Spleen (tissue), 11 donors: ENCODE measurements around the gene SLC4A9. TPM values are rescaled to one million over a fixed set of nuclear protein-coding genes. Genes with fewer than 3 reads are reported as not detected.

Source experiments
- DNase-seq: peaks from one replicate; pipeline ENCODE4 v3.0.0-alpha.2; 2020
- H3K27ac ChIP-seq, 8 donors: fragments of 200-600 bp; sonication (generic) in 7 of 8; 1 replicate in 4 of 8; 2 replicates in 4 of 8; pipeline versions ENCODE4 v1.5.0 to v1.8.0; 2016 to 2021; ENCODE audit warnings: inconsistent platforms in 4 of 8, mild to moderate bottlenecking in 4 of 8, moderate library complexity in 1 of 8
- H3K27me3 ChIP-seq, 7 donors: fragments of 200-600 bp; sonication (generic) in 6 of 7; replicated peaks in 1 of 7; 1 replicate in 4 of 7; 2 replicates in 3 of 7; pipeline versions ENCODE4 v1.5.0 to v1.8.0; 2016 to 2021; ENCODE audit warnings: inconsistent platforms in 3 of 7, mild to moderate bottlenecking in 1 of 7
- H3K36me3 ChIP-seq, 6 donors: fragments of 200-600 bp; sonication (generic) in 5 of 6; 1 replicate in 4 of 6; 2 replicates in 2 of 6; pipeline versions ENCODE4 v1.5.0 to v1.8.0; 2016 to 2021; ENCODE audit warnings: inconsistent platforms in 2 of 6
- H3K4me1 ChIP-seq, 6 donors: fragments of 200-600 bp; sonication (generic) in 5 of 6; 1 replicate in 3 of 6; 2 replicates in 3 of 6; pipeline versions ENCODE4 v1.5.0 to v1.8.0; 2016 to 2021; ENCODE audit warnings: inconsistent platforms in 3 of 6
- H3K4me3 ChIP-seq, 8 donors: fragments of 200-600 bp; sonication (generic) in 7 of 8; 1 replicate in 4 of 8; 2 replicates in 4 of 8; pipeline versions ENCODE4 v1.5.0 to v1.8.0; 2016 to 2021; ENCODE audit warnings: inconsistent platforms in 4 of 8, mild to moderate bottlenecking in 4 of 8, moderate library complexity in 2 of 8
- H3K9me3 ChIP-seq, 8 donors: fragments of 200-600 bp; sonication (generic) in 7 of 8; 1 replicate in 4 of 8; 2 replicates in 4 of 8; pipeline versions ENCODE4 v1.5.0 to v1.8.0; 2016 to 2021; ENCODE audit warnings: inconsistent platforms in 4 of 8
- POLR2A ChIP-seq, 3 donors: fragments of 450-650 bp; IDR thresholded peaks; one replicate each; pipeline ENCODE4 v1.5.1; 2017; ENCODE audit warnings: antibody characterized with exemption in 3 of 3, mild to moderate bottlenecking in 1 of 3
- POLR2AphosphoS5 ChIP-seq, 3 donors: sonication (generic); formaldehyde crosslinking; IDR thresholded peaks; one replicate each; pipeline ENCODE4 v1.5.1; 2017; ENCODE audit warnings: antibody characterized with exemption in 3 of 3
- WGBS, 5 donors: extraction: QIAGEN DNeasy Blood & Tissue Kit in 3 of 5; methylation state at CpG; one replicate each; pipeline versions ENCODE4 v1.1.5 to v1.1.7; 2013 to 2018; 5-methylcytosine and 5-hydroxymethylcytosine counted together
- intact Hi-C: fragments of 100-400 bp; cut with DNase I; formaldehyde crosslinking; loops from one replicate; pipeline ENCODE4 v1.15.0; 2023; ENCODE audit warnings: low total_unique reads
- polyA plus RNA-seq, 3 donors: library from polyadenylated mRNA; stranded (reverse); fragments of 200-250 nt; gene quantifications; one replicate each; pipeline ENCODE4 v1.2.1, GENCODE V29; 2013
- total RNA-seq, 7 donors: library from RNA; depleted of rRNA in 3 of 7; stranded (reverse); fragments of >200 nt in 3 of 7; fragmentation: NEBNext Ultra II Directional in 4 of 7; extraction: Animal tissue kit (Norgen Biotek cat#: 25700) in 4 of 7; gene quantifications; one replicate each; pipeline versions ENCODE4 v1.1.0 to v1.2.1, GENCODE V29; 2016 to 2021
- TF ChIP-seq, protein P1 (sequence below), 11 experiments: fragments of 200-600 bp in 7 of 11; fragments of 450-650 bp in 4 of 11; sonication (generic) in 4 of 11; IDR thresholded peaks in 8 of 11; conservative IDR thresholded peaks in 3 of 11; 1 replicate in 7 of 11; 2 replicates in 4 of 11; pipeline versions ENCODE4 v1.4.0 to v1.8.0; 2016 to 2021; ENCODE audit warnings: antibody characterized with exemption in 11 of 11, inconsistent platforms in 4 of 11, mild to moderate bottlenecking in 1 of 11
- donor health status: healthy with polysubstance abuse.
- donor health status: DM: no; HTN: no; CAD: no; lungs with moderate emphysema.
- donor health status: DM: no; HTN: no; CAD: no.
- donor health status: Bipolar disorder and iron deficiency.
- donor health status: healthy.
- donor health status: DM: no; HTN: no; CAD: no.
- donor health status: DM: yes; HTN: yes; CAD: no.

Gene SLC4A9
- total and polyA plus RNA-seq, 10 donors: 0.03 to 0.54 (median 0.10) TPM; not detected in 3

DNA sequence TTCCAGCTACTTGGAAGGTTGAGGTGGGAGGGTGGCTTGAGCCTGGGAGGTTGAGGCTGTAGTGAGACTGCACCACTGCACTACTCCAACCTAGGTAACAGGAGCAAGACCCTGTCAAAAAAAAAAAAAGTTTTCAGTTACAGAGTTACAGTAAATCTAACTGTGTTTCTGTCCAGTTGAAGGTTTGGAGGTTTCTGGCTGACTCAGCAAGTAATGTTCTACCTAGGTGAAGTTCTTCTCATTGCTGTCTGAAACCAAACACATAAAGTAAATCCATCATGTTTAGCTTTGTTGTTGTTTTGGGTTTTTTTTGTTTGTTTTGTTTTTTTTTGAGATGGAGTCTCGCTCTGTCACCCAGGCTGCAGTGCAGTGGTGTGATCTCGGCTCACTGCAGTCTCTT lies 33.7 kb downstream of the SLC4A9 start:
- Histone ChIP-seq H3K27me3 (no peaks in the 10 kb centered on the region), H3K27ac (no peak overlapping the region), H3K4me1 (no peaks in the 10 kb centered on the region), H3K9me3 (no peaks in the 10 kb centered on the region), H3K36me3 (peaks cover 0 to 15% (median 3%) of the 10 kb centered on the region in 6 donors), H3K4me3 (no peak overlapping the region)
- no peak for TF ChIP-seq POLR2A (IDR thresholded peaks at IDR 0.05)
- TF ChIP-seq, protein P1, sequence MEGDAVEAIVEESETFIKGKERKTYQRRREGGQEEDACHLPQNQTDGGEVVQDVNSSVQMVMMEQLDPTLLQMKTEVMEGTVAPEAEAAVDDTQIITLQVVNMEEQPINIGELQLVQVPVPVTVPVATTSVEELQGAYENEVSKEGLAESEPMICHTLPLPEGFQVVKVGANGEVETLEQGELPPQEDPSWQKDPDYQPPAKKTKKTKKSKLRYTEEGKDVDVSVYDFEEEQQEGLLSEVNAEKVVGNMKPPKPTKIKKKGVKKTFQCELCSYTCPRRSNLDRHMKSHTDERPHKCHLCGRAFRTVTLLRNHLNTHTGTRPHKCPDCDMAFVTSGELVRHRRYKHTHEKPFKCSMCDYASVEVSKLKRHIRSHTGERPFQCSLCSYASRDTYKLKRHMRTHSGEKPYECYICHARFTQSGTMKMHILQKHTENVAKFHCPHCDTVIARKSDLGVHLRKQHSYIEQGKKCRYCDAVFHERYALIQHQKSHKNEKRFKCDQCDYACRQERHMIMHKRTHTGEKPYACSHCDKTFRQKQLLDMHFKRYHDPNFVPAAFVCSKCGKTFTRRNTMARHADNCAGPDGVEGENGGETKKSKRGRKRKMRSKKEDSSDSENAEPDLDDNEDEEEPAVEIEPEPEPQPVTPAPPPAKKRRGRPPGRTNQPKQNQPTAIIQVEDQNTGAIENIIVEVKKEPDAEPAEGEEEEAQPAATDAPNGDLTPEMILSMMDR (IDR thresholded peaks at IDR 0.05 in 8 of 11, conservative IDR thresholded peaks at IDR 0.05 in 3 of 11): no peak
- TF ChIP-seq POLR2AphosphoS5 (IDR thresholded peaks at IDR 0.05): no peak
- intact Hi-C loops: no loop called here
- DNase-seq: no peak
- WGBS, 5 donors: 93 to 100% (median 98%) methylated on average over 2 of the region's 2 CpGs

DNA sequence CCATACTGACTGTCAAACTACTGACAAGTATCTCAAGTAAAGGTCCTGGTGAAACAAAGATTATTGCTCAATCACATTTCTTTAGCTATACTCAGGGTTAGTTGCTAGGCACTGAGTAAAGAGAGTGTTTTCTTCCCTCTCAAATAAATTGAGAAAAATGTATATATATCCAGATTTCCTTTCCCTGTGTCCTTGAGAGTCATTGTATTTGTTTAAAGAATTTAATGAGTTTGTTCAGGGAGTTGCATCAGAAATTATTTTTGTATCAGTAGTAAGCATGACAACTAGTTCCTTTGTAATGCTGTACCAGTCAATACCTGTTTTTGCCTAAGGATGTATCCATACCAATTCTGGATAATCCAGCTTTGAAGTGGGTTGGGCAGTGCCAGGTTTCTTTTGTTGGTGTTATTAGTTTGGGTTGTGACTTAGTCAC lies 38.4 kb downstream of the SLC4A9 start:
- H3K36me3 ChIP-seq: peaks cover 0 to 4% (median 0%) of the 10 kb centered on the region in 6 donors
- no peak overlapping the region for H3K4me3 ChIP-seq
- H3K9me3 ChIP-seq: no peaks in the 10 kb centered on the region
- no peaks in the 10 kb centered on the region for H3K27me3 ChIP-seq
- peaks cover 9 to 30% (median 19%) of the 10 kb centered on the region in 6 donors for H3K4me1 ChIP-seq
- H3K27ac ChIP-seq: no peak overlapping the region
- intact Hi-C loops: no loop called here
- no peak for TF ChIP-seq POLR2A (IDR thresholded peaks at IDR 0.05)
- TF ChIP-seq, protein P1 (IDR thresholded peaks at IDR 0.05 in 8 of 11, conservative IDR thresholded peaks at IDR 0.05 in 3 of 11): no peak
- TF ChIP-seq POLR2AphosphoS5 (IDR thresholded peaks at IDR 0.05): no peak
- no peak for DNase-seq

DNA sequence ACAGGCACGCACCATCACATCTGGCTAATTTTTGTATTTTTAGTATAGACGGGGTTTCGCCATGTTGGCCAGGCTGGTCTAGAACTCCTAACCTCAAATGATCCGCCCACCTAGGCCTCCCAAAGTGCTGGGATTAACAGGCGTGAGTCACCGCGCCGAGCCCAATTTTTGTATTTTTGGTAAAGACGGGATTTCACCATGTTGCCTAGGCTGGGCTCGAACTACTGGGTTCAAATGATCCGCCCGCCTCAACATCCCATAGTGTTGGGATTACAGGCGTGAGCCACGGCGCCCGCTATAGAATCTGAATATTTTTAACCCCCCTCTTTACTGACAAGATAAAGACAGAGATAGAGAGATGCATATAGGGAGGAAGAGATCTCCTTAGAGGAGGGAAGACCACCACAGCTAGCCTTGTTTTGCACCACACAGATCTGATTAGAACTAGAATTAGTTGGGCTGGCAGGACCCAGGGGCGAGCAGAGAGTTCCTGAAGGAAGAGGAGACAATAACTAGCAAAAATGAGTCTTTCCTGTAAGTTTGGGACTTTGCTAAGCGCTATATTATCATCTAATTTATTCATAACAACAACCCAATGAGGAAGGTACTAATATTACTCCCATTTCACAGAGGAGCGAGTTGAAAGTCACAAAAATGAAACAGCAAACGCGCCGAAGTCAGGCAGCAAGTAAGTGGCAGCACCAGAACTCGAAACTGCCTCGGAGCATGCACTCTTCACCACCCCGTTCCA lies 40.2 kb downstream of the SLC4A9 start:
- Histone ChIP-seq H3K27ac (peak overlapping the region; percentile 85 to 100 (median 98)), H3K27me3 (no peaks in the 10 kb centered on the region), H3K4me3 (peak overlapping the region; percentile 86 to 97 (median 94)), H3K9me3 (no peaks in the 10 kb centered on the region), H3K4me1 (peaks cover 24 to 47% (median 37%) of the 10 kb centered on the region in 6 donors), H3K36me3 (no peaks in the 10 kb centered on the region)
- TF ChIP-seq POLR2AphosphoS5 (IDR thresholded peaks at IDR 0.05): no peak
- TF ChIP-seq POLR2A (IDR thresholded peaks at IDR 0.05): no peak
- TF ChIP-seq, protein P1 (IDR thresholded peaks at IDR 0.05 in 8 of 11, conservative IDR thresholded peaks at IDR 0.05 in 3 of 11): no peak
- intact Hi-C loops: no loop called here
- DNase-seq: no peak
- WGBS, 5 donors: 52 to 57% (median 54%) methylated on average over 25 of the region's 25 CpGs

DNA sequence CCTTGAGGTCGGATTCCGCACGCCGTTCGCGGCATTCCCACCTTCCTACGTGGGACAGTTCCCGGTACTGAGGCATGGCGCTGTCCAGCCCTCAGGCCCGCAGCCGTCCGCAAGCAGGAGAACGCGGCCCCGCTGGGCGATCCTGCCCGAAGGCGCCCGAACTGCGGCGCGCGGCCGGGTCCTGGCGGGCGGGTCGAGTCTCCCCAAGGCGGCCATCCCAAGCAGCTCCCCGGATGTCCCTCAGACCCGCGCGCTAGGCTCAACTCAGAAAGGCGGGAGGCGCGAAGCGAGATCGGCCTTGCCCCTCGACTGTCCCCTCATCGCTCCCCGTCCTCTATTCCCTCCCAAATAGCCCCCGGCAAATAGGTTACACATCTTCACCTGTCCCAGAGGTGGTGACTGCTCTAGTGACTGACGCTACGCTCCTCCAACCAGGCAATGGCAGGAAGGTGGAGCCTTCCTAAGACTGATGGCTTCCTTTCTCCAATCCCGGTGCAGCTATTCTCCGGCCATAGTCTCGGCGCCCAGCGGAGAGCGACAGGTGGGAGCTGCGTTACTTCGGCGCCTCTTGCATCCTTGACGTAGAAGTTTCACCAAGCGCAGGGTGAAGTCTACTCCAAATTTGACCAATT lies 40.9 kb downstream of the SLC4A9 start:
- peaks cover 0 to 7% (median 0%) of the 10 kb centered on the region in 6 donors for H3K36me3 ChIP-seq
- H3K4me1 ChIP-seq: peaks cover 25 to 54% (median 44%) of the 10 kb centered on the region in 6 donors
- no peaks in the 10 kb centered on the region for H3K27me3 ChIP-seq
- peak overlapping the region; percentile 86 to 97 (median 94) for H3K4me3 ChIP-seq
- H3K9me3 ChIP-seq: no peaks in the 10 kb centered on the region
- DNase-seq: peak; percentile 95
- TF ChIP-seq, protein P1 (IDR thresholded peaks at IDR 0.05 in 8 of 11, conservative IDR thresholded peaks at IDR 0.05 in 3 of 11): no peak
- no peak for TF ChIP-seq POLR2A (IDR thresholded peaks at IDR 0.05)
- peak; percentile 73 to 83 (median 77) for TF ChIP-seq POLR2AphosphoS5 (IDR thresholded peaks at IDR 0.05)
- 0 to 1% (median 0%) methylated on average over 38 to 54 of the region's 54 CpGs for WGBS, 5 donors
- intact Hi-C loops: no loop called here
- H3K27ac ChIP-seq: peak overlapping the region; percentile 85 to 100 (median 98)
